ENCODE results near the gene ALDH5A1. TPM values are rescaled to one million over a fixed set of nuclear protein-coding genes. Genes with fewer than 3 reads are reported as not detected.

Gene ALDH5A1
- total RNA-seq, 1 experiment from 2014 or later = 0.66 TPM

GRCh38 chr6:24524329-24524728, 29.6 kb downstream of the ALDH5A1 start:
- Histone ChIP-seq H3K4me1 (replicated peaks) (no peaks in the 10 kb centered on the region), H3K4me3 (no peak overlapping the region), H3K9me3 (replicated peaks) (no peaks in the 10 kb centered on the region), H3K36me3 (no peaks in the 10 kb centered on the region), H3K27ac (no peak overlapping the region), H3K27me3 (replicated peaks) (no peaks in the 10 kb centered on the region)
- DNase-seq (ENCODE audit: low read depth in 1 of 2, low spot score in 2 of 2) = no peak

GRCh38 chr6:24524805-24525204, 30.0 kb downstream of the ALDH5A1 start:
- no peak for DNase-seq (ENCODE audit: low read depth in 1 of 2, low spot score in 2 of 2)
- H3K4me3 ChIP-seq = no peak overlapping the region

GRCh38 chr6:24529985-24530384, 35.2 kb downstream of the ALDH5A1 start:
- Histone ChIP-seq H3K27me3 (replicated peaks) (no peaks in the 10 kb centered on the region), H3K36me3 (no peaks in the 10 kb centered on the region), H3K4me3 (no peak overlapping the region), H3K4me1 (replicated peaks) (no peaks in the 10 kb centered on the region), H3K27ac (no peak overlapping the region), H3K9me3 (replicated peaks) (no peaks in the 10 kb centered on the region)
- no peak for DNase-seq (ENCODE audit: low read depth in 1 of 2, low spot score in 2 of 2)

More at GRCh38 chr6:24524805-24525204, 30.0 kb downstream of the ALDH5A1 start:
- H3K27ac ChIP-seq = no peak overlapping the region
- no peaks in the 10 kb centered on the region for H3K4me1 ChIP-seq (replicated peaks)
- H3K27me3 ChIP-seq (replicated peaks) = no peaks in the 10 kb centered on the region
- no peaks in the 10 kb centered on the region for H3K36me3 ChIP-seq
- no peaks in the 10 kb centered on the region for H3K9me3 ChIP-seq (replicated peaks)

- H3K4me3 ChIP-seq = no peak overlapping the region
- H3K27ac ChIP-seq = no peak overlapping the region
- H3K4me1 ChIP-seq (replicated peaks) = no peaks in the 10 kb centered on the region
- H3K27me3 ChIP-seq (replicated peaks) = no peaks in the 10 kb centered on the region
- H3K9me3 ChIP-seq (replicated peaks) = no peaks in the 10 kb centered on the region
- no peaks in the 10 kb centered on the region for H3K36me3 ChIP-seq
- DNase-seq (ENCODE audit: low read depth in 1 of 2, low spot score in 2 of 2) = no peak
Measured at GRCh38 chr6:24534329-24534728, 39.6 kb downstream of the ALDH5A1 start.

GRCh38 chr6:24535210-24535609, 40.4 kb downstream of the ALDH5A1 start:
- H3K27ac ChIP-seq = no peak overlapping the region
- no peak for DNase-seq (ENCODE audit: low read depth in 1 of 2, low spot score in 2 of 2)
- no peaks in the 10 kb centered on the region for H3K36me3 ChIP-seq
- H3K4me1 ChIP-seq (replicated peaks) = no peaks in the 10 kb centered on the region
- H3K9me3 ChIP-seq (replicated peaks) = no peaks in the 10 kb centered on the region
- no peaks in the 10 kb centered on the region for H3K27me3 ChIP-seq (replicated peaks)
- H3K4me3 ChIP-seq = no peak overlapping the region

GRCh38 chr6:24536466-24536865, 41.7 kb downstream of the ALDH5A1 start:
- H3K27ac ChIP-seq = no peak overlapping the region

GRCh38 chr6:24537082-24537699, 42.4 kb downstream of the ALDH5A1 start:
- H3K4me3 ChIP-seq = no peak overlapping the region
- H3K27ac ChIP-seq = no peak overlapping the region
- H3K4me1 ChIP-seq (replicated peaks) = no peaks in the 10 kb centered on the region
- H3K36me3 ChIP-seq = no peaks in the 10 kb centered on the region
- no peaks in the 10 kb centered on the region for H3K27me3 ChIP-seq (replicated peaks)
- no peak for DNase-seq (ENCODE audit: low read depth in 1 of 2, low spot score in 2 of 2)
- no peaks in the 10 kb centered on the region for H3K9me3 ChIP-seq (replicated peaks)

More at GRCh38 chr6:24536466-24536865, 41.7 kb downstream of the ALDH5A1 start:
- Histone ChIP-seq H3K4me1 (replicated peaks) (no peaks in the 10 kb centered on the region), H3K9me3 (replicated peaks) (no peaks in the 10 kb centered on the region), H3K4me3 (no peak overlapping the region), H3K27me3 (replicated peaks) (no peaks in the 10 kb centered on the region), H3K36me3 (no peaks in the 10 kb centered on the region)
- DNase-seq (ENCODE audit: low read depth in 1 of 2, low spot score in 2 of 2) = no peak

GRCh38 chr6:24537771-24538385, 43.1 kb downstream of the ALDH5A1 start:
- no peaks in the 10 kb centered on the region for H3K9me3 ChIP-seq (replicated peaks)
- H3K36me3 ChIP-seq = no peaks in the 10 kb centered on the region
- H3K27ac ChIP-seq = no peak overlapping the region
- DNase-seq (ENCODE audit: low read depth in 1 of 2, low spot score in 2 of 2) = no peak
- H3K4me3 ChIP-seq = no peak overlapping the region
- H3K27me3 ChIP-seq (replicated peaks) = no peaks in the 10 kb centered on the region
- H3K4me1 ChIP-seq (replicated peaks) = no peaks in the 10 kb centered on the region

- no peak overlapping the region for H3K27ac ChIP-seq
- no peaks in the 10 kb centered on the region for H3K27me3 ChIP-seq (replicated peaks)
- DNase-seq (ENCODE audit: low read depth in 1 of 2, low spot score in 2 of 2) = no peak
- H3K36me3 ChIP-seq = no peaks in the 10 kb centered on the region
- no peak overlapping the region for H3K4me3 ChIP-seq
- H3K9me3 ChIP-seq (replicated peaks) = no peaks in the 10 kb centered on the region
- H3K4me1 ChIP-seq (replicated peaks) = no peaks in the 10 kb centered on the region
Measured at GRCh38 chr6:24539416-24539815, 44.6 kb downstream of the ALDH5A1 start.

- H3K27ac ChIP-seq = no peak overlapping the region
- DNase-seq (ENCODE audit: low read depth in 1 of 2, low spot score in 2 of 2) = no peak
- no peaks in the 10 kb centered on the region for H3K27me3 ChIP-seq (replicated peaks)
- H3K4me1 ChIP-seq (replicated peaks) = no peaks in the 10 kb centered on the region
- no peak overlapping the region for H3K4me3 ChIP-seq
- H3K9me3 ChIP-seq (replicated peaks) = no peaks in the 10 kb centered on the region
- H3K36me3 ChIP-seq = no peaks in the 10 kb centered on the region
Measured at GRCh38 chr6:24540197-24540596, 45.4 kb downstream of the ALDH5A1 start.

GRCh38 chr6:24543683-24544082, 48.9 kb downstream of the ALDH5A1 start:
- 0 out of 2 replicates have a peak, but pooled peaks cover 4% of the 10 kb centered on the region for H3K27me3 ChIP-seq (replicated peaks)
- H3K4me3 ChIP-seq = no peak overlapping the region
- no peak for DNase-seq (ENCODE audit: low read depth in 1 of 2, low spot score in 2 of 2)
- no peaks in the 10 kb centered on the region for H3K4me1 ChIP-seq (replicated peaks)
- no peaks in the 10 kb centered on the region for H3K36me3 ChIP-seq
- H3K9me3 ChIP-seq (replicated peaks) = no peaks in the 10 kb centered on the region
- H3K27ac ChIP-seq = no peak overlapping the region

- no peak for DNase-seq (ENCODE audit: low read depth in 1 of 2, low spot score in 2 of 2)
- Histone ChIP-seq H3K27ac (no peak overlapping the region), H3K27me3 (replicated peaks) (0 out of 2 replicates have a peak, but pooled peaks cover 4% of the 10 kb centered on the region), H3K4me1 (replicated peaks) (no peaks in the 10 kb centered on the region), H3K4me3 (no peak overlapping the region), H3K36me3 (no peaks in the 10 kb centered on the region), H3K9me3 (replicated peaks) (no peaks in the 10 kb centered on the region)
Measured at GRCh38 chr6:24545183-24545582, 50.4 kb downstream of the ALDH5A1 start.

GRCh38 chr6:24545691-24546090, 50.9 kb downstream of the ALDH5A1 start:
- no peaks in the 10 kb centered on the region for H3K36me3 ChIP-seq
- DNase-seq (ENCODE audit: low read depth in 1 of 2, low spot score in 2 of 2) = no peak
- H3K27me3 ChIP-seq (replicated peaks) = 0 out of 2 replicates have a peak, but pooled peaks cover 4% of the 10 kb centered on the region
- no peaks in the 10 kb centered on the region for H3K9me3 ChIP-seq (replicated peaks)
- no peak overlapping the region for H3K27ac ChIP-seq
- no peaks in the 10 kb centered on the region for H3K4me1 ChIP-seq (replicated peaks)
- H3K4me3 ChIP-seq = no peak overlapping the region

- Histone ChIP-seq H3K36me3 (no peaks in the 10 kb centered on the region), H3K9me3 (replicated peaks) (no peaks in the 10 kb centered on the region), H3K27ac (no peak overlapping the region), H3K27me3 (replicated peaks) (0 out of 2 replicates have a peak, but pooled peaks cover 4% of the 10 kb centered on the region), H3K4me3 (no peak overlapping the region), H3K4me1 (replicated peaks) (no peaks in the 10 kb centered on the region)
- DNase-seq (ENCODE audit: low read depth in 1 of 2, low spot score in 2 of 2) = no peak
Measured at GRCh38 chr6:24546439-24546838, 51.7 kb downstream of the ALDH5A1 start.

All from SJSA1 (cell line).